Lung (tissue), 12 donors: ENCODE results near the gene GLB1L3. TPM values are rescaled to one million over a fixed set of nuclear protein-coding genes. Genes with fewer than 3 reads are reported as not detected.

Experiments used
- ATAC-seq: fragments of 200-7000 bp; cut with Tn5 transposase; one replicate; pipeline ENCODE4 v1.9.1; 2020; ENCODE audit warnings: moderate number of reproducible peaks; ENCODE audit not compliant: insufficient read depth, low FRiP score
- DNase-seq, 3 donors: peaks; one replicate each; pipeline ENCODE4 v3.0.0-alpha.2; 2013 to 2017
- H3K27ac ChIP-seq, 2 donors: one replicate each; pipeline ENCODE4 v1.5.1; 2013; ENCODE audit warnings: mild to moderate bottlenecking in 2 of 2, moderate library complexity in 2 of 2, control low read depth in 1 of 2, inconsistent platforms in 1 of 2, low read depth in 1 of 2, low read length in 1 of 2
- H3K27me3 ChIP-seq, 3 donors: one replicate each; pipeline ENCODE4 v1.5.1; 2013; ENCODE audit warnings: low read length in 2 of 3; ENCODE audit not compliant: control insufficient read depth in 3 of 3, insufficient read depth in 3 of 3
- H3K36me3 ChIP-seq, 4 donors: one replicate each; pipeline ENCODE4 v1.5.1; 2013; ENCODE audit warnings: low read length in 4 of 4, mild to moderate bottlenecking in 1 of 4, moderate library complexity in 1 of 4; ENCODE audit not compliant: control insufficient read depth in 4 of 4, insufficient read depth in 4 of 4
- H3K4me1 ChIP-seq, 5 donors: one replicate each; pipeline ENCODE4 v1.5.1; 2013; ENCODE audit warnings: low read length in 5 of 5, mild to moderate bottlenecking in 2 of 5, moderate library complexity in 1 of 5; ENCODE audit not compliant: control insufficient read depth in 5 of 5, insufficient read depth in 5 of 5
- H3K4me3 ChIP-seq: one replicate; pipeline ENCODE4 v1.5.1; 2013; ENCODE audit warnings: mild to moderate bottlenecking, control low read depth, moderate library complexity
- H3K9ac ChIP-seq, 2 donors: one replicate each; pipeline ENCODE4 v1.5.1; 2013; ENCODE audit warnings: low read length in 2 of 2, control low read depth in 1 of 2; ENCODE audit not compliant: insufficient read depth in 1 of 2
- H3K9me3 ChIP-seq, 4 donors: one replicate each; pipeline ENCODE4 v1.5.1; 2013; ENCODE audit warnings: low read length in 3 of 4, mild to moderate bottlenecking in 1 of 4, moderate library complexity in 1 of 4; ENCODE audit not compliant: control insufficient read depth in 4 of 4, insufficient read depth in 3 of 4
- CTCF ChIP-seq: IDR thresholded peaks from 2 replicates; pipeline ENCODE4 v1.5.1; 2012; ENCODE audit warnings: mild to moderate bottlenecking; ENCODE audit errors: control extremely low read depth, extremely low read depth
- WGBS, 2 donors: extraction: QIAGEN DNeasy Blood & Tissue Kit; methylation state at CpG; one replicate each; pipeline ENCODE4 v1.1.7; 2013; 5-methylcytosine and 5-hydroxymethylcytosine counted together
- polyA plus RNA-seq, 2 donors: library from polyadenylated mRNA; stranded (reverse); fragments of 200-250 nt; gene quantifications; one replicate each; pipeline ENCODE4 v1.2.1, GENCODE V29; 2013
- total RNA-seq, 2 donors: library from RNA; depleted of rRNA in 1 of 2; stranded (reverse); fragments of >200 nt in 1 of 2; gene quantifications; one replicate each; pipeline ENCODE4 v1.2.1, GENCODE V29; 2014 to 2021
- donor health status: control.
- donor health status: control.
- donor health status: Bipolar disorder and iron deficiency.
- donor health status: healthy.
- donor health status: DM: yes; HTN: yes; CAD: no.

The GLB1L3 gene
- total and polyA plus RNA-seq, 4 donors = 0.06 to 0.29 (median 0.18) TPM; not detected in 1

GRCh38 chr11:134237557-134237922, 38.6 kb upstream of the GLB1L3 start:
- Histone ChIP-seq H3K9ac (no peak overlapping the region), H3K27me3 (no peaks in the 10 kb centered on the region), H3K4me3 (no peak overlapping the region), H3K9me3 (no peaks in the 10 kb centered on the region), H3K27ac (no peak overlapping the region), H3K36me3 (peaks cover 3 to 36% (median 27%) of the 10 kb centered on the region in 4 donors), H3K4me1 (peaks cover 0 to 4% (median 0%) of the 10 kb centered on the region in 5 donors)
- ATAC-seq (no peak), DNase-seq (no peak)
- no peak for TF ChIP-seq CTCF
- 82 to 90% methylated on average over 11 of the region's 11 CpGs for WGBS, 2 donors

GRCh38 chr11:134238956-134239355, 37.2 kb upstream of the GLB1L3 start:
- no peak overlapping the region for H3K9ac ChIP-seq
- H3K27ac ChIP-seq = no peak overlapping the region
- DNase-seq (no peak), ATAC-seq (no peak)
- H3K36me3 ChIP-seq = peaks cover 11 to 42% (median 40%) of the 10 kb centered on the region in 4 donors
- no peak overlapping the region for H3K4me3 ChIP-seq
- H3K4me1 ChIP-seq = peaks cover 0 to 2% (median 0%) of the 10 kb centered on the region in 5 donors
- H3K9me3 ChIP-seq = no peaks in the 10 kb centered on the region
- WGBS, 2 donors = 98 to 100% methylated on average over 5 of the region's 5 CpGs
- no peaks in the 10 kb centered on the region for H3K27me3 ChIP-seq
- no peak for TF ChIP-seq CTCF

GRCh38 chr11:134240592-134240991, 35.6 kb upstream of the GLB1L3 start:
- 72 to 78% methylated on average over 6 of the region's 6 CpGs for WGBS, 2 donors
- TF ChIP-seq CTCF = no peak
- Histone ChIP-seq H3K9me3 (no peaks in the 10 kb centered on the region), H3K9ac (no peak overlapping the region), H3K36me3 (peaks cover 11 to 45% (median 38%) of the 10 kb centered on the region in 4 donors), H3K4me1 (no peaks in the 10 kb centered on the region), H3K27ac (no peak overlapping the region), H3K27me3 (no peaks in the 10 kb centered on the region), H3K4me3 (no peak overlapping the region)
- DNase-seq (no peak), ATAC-seq (no peak)

- Histone ChIP-seq H3K27ac (no peak overlapping the region), H3K9ac (no peak overlapping the region), H3K4me1 (no peaks in the 10 kb centered on the region), H3K36me3 (peaks cover 11 to 60% (median 40%) of the 10 kb centered on the region in 4 donors), H3K4me3 (no peak overlapping the region), H3K9me3 (no peaks in the 10 kb centered on the region), H3K27me3 (no peaks in the 10 kb centered on the region)
- ATAC-seq (no peak), DNase-seq (no peak)
- 61 to 75% methylated on average over 9 of the region's 9 CpGs for WGBS, 2 donors
- TF ChIP-seq CTCF = no peak
Observed at GRCh38 chr11:134242376-134242775, 33.8 kb upstream of the GLB1L3 start.
